SU-DHL-6 (cell line): ENCODE data around the gene KDM3B.

Experiments used
- H2AFZ ChIP-seq: fragments of 200-600 bp; sonication (generic); 2 replicates; pipeline ENCODE4 v1.6.1; 2014; ENCODE audit warnings: low read depth, mild to moderate bottlenecking, moderate library complexity, mixed read lengths, antibody characterized with exemption, low read length; ENCODE audit not compliant: severe bottlenecking
- H3F3A ChIP-seq: fragments of 200-600 bp; shearing (Covaris generic); 2 replicates; pipeline ENCODE4 v1.6.0; 2016; ENCODE audit warnings: antibody characterized with exemption, mild to moderate bottlenecking; ENCODE audit not compliant: insufficient read depth
- H3K27ac ChIP-seq: fragments of 200-600 bp; sonication (generic); 2 replicates; pipeline ENCODE4 v1.5.1; 2016; ENCODE audit warnings: low read depth, mild to moderate bottlenecking, low read length, moderate library complexity, mixed read lengths
- H3K27me3 ChIP-seq: fragments of 200-600 bp; sonication (generic), shearing (Covaris generic); 2 replicates; pipeline ENCODE4 v1.6.0; 2014; ENCODE audit warnings: mild to moderate bottlenecking, low read length
- H3K36me3 ChIP-seq: fragments of 200-600 bp; sonication (generic); 2 replicates; pipeline ENCODE4 v1.6.1; 2014; ENCODE audit warnings: mild to moderate bottlenecking, low read length, mixed read lengths
- H3K4me2 ChIP-seq: fragments of 300-600, 200-600 bp; shearing (Covaris generic), sonication (generic); 2 replicates; pipeline ENCODE4 v1.6.0; 2014; ENCODE audit warnings: low read length, low read depth, mild to moderate bottlenecking; ENCODE audit not compliant: poor library complexity, severe bottlenecking
- H3K4me3 ChIP-seq: fragments of 200-600 bp; sonication (generic); 2 replicates; pipeline ENCODE4 v1.5.1; 2014; ENCODE audit warnings: antibody characterized with exemption, low read length, mild to moderate bottlenecking, mixed read lengths; ENCODE audit not compliant: insufficient read depth, poor library complexity, severe bottlenecking
- H3K79me2 ChIP-seq: fragments of 200-600 bp; sonication (generic); 2 replicates; pipeline ENCODE4 v1.6.1; 2014; ENCODE audit warnings: mild to moderate bottlenecking, low read length, moderate library complexity; ENCODE audit not compliant: insufficient read depth
- H3K9ac ChIP-seq: fragments of 200-600 bp; sonication (generic); 2 replicates; pipeline ENCODE4 v1.7.0; 2014; ENCODE audit warnings: mild to moderate bottlenecking, low read length
- H3K9me2 ChIP-seq: fragments of 200-600 bp; sonication (generic); replicated peaks from 2 replicates; pipeline ENCODE4 v1.6.1; 2014; ENCODE audit warnings: low read length; ENCODE audit not compliant: insufficient read depth
- H3K9me3 ChIP-seq: fragments of 200-600 bp; sonication (generic); 2 replicates; pipeline ENCODE4 v1.6.1; 2014; ENCODE audit warnings: low read length, mixed read lengths; ENCODE audit not compliant: insufficient read depth
- H4K20me1 ChIP-seq: fragments of 200-600 bp; sonication (generic); 2 replicates; pipeline ENCODE4 v1.6.1; 2014; ENCODE audit warnings: low read depth, mild to moderate bottlenecking, antibody characterized with exemption, low read length, moderate library complexity, mixed read lengths
- CTCF ChIP-seq: fragments of 200-600 bp; sonication (generic); IDR thresholded peaks from one replicate; pipeline ENCODE4 v1.5.1; 2017; ENCODE audit warnings: antibody characterized with exemption, mild to moderate bottlenecking, low read length, moderate library complexity; ENCODE audit not compliant: insufficient read depth, poor library complexity, severe bottlenecking
- EZH2phosphoT487 ChIP-seq: fragments of 200-600 bp; sonication (generic), shearing (Covaris generic); conservative IDR thresholded peaks from 2 replicates; pipeline ENCODE4 v1.6.1; 2018; ENCODE audit warnings: mild to moderate bottlenecking, antibody characterized with exemption, low read length, moderate library complexity, mixed read lengths

Gene KDM3B

DNA sequence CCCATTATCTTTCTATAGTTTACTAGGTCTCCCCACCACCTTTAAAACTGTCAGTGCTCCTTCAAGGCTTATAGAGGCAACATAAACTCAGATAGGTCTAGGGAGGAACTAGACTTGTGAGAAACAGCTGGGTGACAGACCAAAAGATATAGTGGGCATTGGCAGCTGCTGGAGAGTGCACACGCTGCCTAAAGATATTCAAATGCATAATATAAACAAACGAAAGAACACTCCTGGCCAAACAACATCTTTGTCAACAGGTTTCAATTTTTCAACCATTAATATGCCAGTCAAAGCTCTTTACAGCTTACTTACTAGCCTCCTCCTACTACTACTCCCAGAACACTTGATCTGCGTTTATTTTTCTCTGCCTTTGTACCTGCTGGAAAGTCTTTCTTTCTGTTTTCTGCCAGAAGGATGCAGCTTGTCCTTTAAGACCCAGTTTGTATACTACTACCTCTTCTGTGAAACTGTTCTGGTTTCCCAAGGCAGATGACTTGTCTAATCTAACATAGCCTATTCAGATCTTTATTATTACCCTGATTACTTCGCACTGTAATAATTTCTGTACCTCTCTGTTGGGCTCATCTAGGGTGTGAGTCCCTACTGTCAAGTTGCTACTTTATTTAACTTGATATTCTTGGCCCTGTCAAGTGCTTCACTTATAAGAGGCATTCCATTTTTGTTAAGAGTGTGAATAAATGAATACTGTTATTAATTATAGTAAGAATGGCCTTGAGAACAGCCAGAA is 14.3 kb downstream of the KDM3B start:
- Histone ChIP-seq H3K4me3 (no peak overlapping the region), H3K27me3 (no peaks in the 10 kb centered on the region), H3F3A (no peaks in the 10 kb centered on the region), H3K9ac (no peak overlapping the region), H3K79me2 (peaks cover 96% of the 10 kb centered on the region), H3K4me2 (no peak overlapping the region), H3K9me2 (no peaks in the 10 kb centered on the region), H3K9me3 (no peaks in the 10 kb centered on the region), H3K27ac (no peak overlapping the region), H2AFZ (no peak overlapping the region), H4K20me1 (peaks cover 19% of the 10 kb centered on the region), H3K36me3 (no peaks in the 10 kb centered on the region)
- TF ChIP-seq EZH2phosphoT487 (no peak), CTCF (no peak)

DNA sequence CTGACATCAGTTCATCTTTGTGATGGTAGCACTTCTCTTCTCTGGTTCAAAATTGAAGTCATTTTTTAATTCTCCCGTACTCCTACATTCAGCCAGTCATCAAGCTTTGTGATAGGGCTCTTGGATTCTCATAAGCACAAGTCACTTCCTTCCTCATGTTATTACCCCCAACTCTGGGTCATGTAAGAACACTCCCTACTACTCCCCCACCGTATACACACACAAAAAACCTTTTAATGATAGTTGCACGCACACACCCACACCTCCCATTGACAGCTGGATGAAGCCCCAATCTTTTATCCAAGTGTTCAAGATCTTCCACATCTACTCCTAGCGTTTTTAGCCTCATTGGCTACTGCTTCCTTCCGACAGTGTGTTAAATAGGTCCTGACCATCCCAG is 16.8 kb downstream of the KDM3B start:
- TF ChIP-seq EZH2phosphoT487: no peak
- no peak for TF ChIP-seq CTCF
- Histone ChIP-seq H3K4me3 (no peak overlapping the region), H3F3A (no peaks in the 10 kb centered on the region), H3K79me2 (peaks cover 88% of the 10 kb centered on the region), H3K27me3 (no peaks in the 10 kb centered on the region), H3K4me2 (no peak overlapping the region), H3K27ac (no peak overlapping the region), H3K9me3 (no peaks in the 10 kb centered on the region), H3K36me3 (no peaks in the 10 kb centered on the region), H3K9me2 (no peaks in the 10 kb centered on the region), H2AFZ (no peak overlapping the region), H4K20me1 (peaks cover 19% of the 10 kb centered on the region), H3K9ac (no peak overlapping the region)

GRCh38 chr5:138369706-138370105 is 17.2 kb downstream of the KDM3B start:
- peaks cover 84% of the 10 kb centered on the region for H3K79me2 ChIP-seq

More at GRCh38 chr5:138369706-138370105, 17.2 kb downstream of the KDM3B start:
- no peak overlapping the region for H2AFZ ChIP-seq
- H3K4me2 ChIP-seq: no peak overlapping the region
- no peaks in the 10 kb centered on the region for H3K9me3 ChIP-seq
- no peaks in the 10 kb centered on the region for H3F3A ChIP-seq
- no peak overlapping the region for H3K4me3 ChIP-seq
- H3K9me2 ChIP-seq: no peaks in the 10 kb centered on the region
- peaks cover 19% of the 10 kb centered on the region for H4K20me1 ChIP-seq
- H3K36me3 ChIP-seq: no peaks in the 10 kb centered on the region; the same call in 1 of the 2 replicates
- no peak overlapping the region for H3K27ac ChIP-seq
- no peaks in the 10 kb centered on the region for H3K27me3 ChIP-seq
- H3K9ac ChIP-seq: no peak overlapping the region
- no peak for TF ChIP-seq CTCF
